Neural progenitor cell (in vitro differentiated cells): ENCODE measurements around the gene ATG13. TPM values are rescaled to one million over a fixed set of nuclear protein-coding genes. Genes with fewer than 3 reads are reported as not detected.

Experiments used
- DNase-seq: peaks from one replicate; pipeline ENCODE4 v3.0.0-alpha.2; 2016; ENCODE audit warnings: low spot score
- H2AFZ ChIP-seq: fragments of 200-600 bp; sonication (generic); replicated peaks from 2 replicates; pipeline ENCODE4 v1.6.1; 2016; ENCODE audit warnings: antibody characterized with exemption
- H3F3A ChIP-seq: fragments of 200-600 bp; sonication (generic); 2 replicates; pipeline ENCODE4 v1.6.1; 2016; ENCODE audit warnings: antibody characterized with exemption, low read depth
- H3K27ac ChIP-seq: fragments of 200-600 bp; sonication (generic); 2 replicates; pipeline ENCODE4 v1.5.1; 2016; ENCODE audit warnings: mild to moderate bottlenecking
- H3K27me3 ChIP-seq: fragments of 200-600 bp; sonication (generic); 2 replicates; pipeline ENCODE4 v1.6.1; 2016; ENCODE audit warnings: mild to moderate bottlenecking, moderate library complexity
- H3K36me3 ChIP-seq: fragments of 200-600 bp; sonication (generic); 2 replicates; pipeline ENCODE4 v1.5.1; 2016
- H3K4me1 ChIP-seq: fragments of 200-600 bp; sonication (generic); 2 replicates; pipeline ENCODE4 v1.6.1; 2016; ENCODE audit warnings: mixed run types
- H3K4me2 ChIP-seq: fragments of 200-600 bp; sonication (generic); 2 replicates; pipeline ENCODE4 v1.6.1; 2016
- H3K4me3 ChIP-seq: fragments of 200-600 bp; sonication (generic); 2 replicates; pipeline ENCODE4 v1.5.1; 2016
- H3K79me2 ChIP-seq: fragments of 200-600 bp; sonication (generic); 2 replicates; pipeline ENCODE4 v1.6.1; 2016; ENCODE audit warnings: low read depth
- H3K9ac ChIP-seq: fragments of 200-600 bp; sonication (generic); 2 replicates; pipeline ENCODE4 v1.6.1; 2016
- H3K9me3 ChIP-seq: fragments of 200-600 bp; sonication (generic); 2 replicates; pipeline ENCODE4 v1.5.1; 2016; ENCODE audit warnings: low read depth
- H4K20me1 ChIP-seq: fragments of 200-600 bp; sonication (generic); 2 replicates; pipeline ENCODE4 v1.6.1; 2016; ENCODE audit warnings: low read depth
- H3K27ac Mint-ChIP-seq: 3 replicates; pipeline ENCODE4 v1.8.0; 2021; ENCODE audit warnings: mixed read lengths
- H3K27me3 Mint-ChIP-seq: 2 replicates; pipeline ENCODE4 v1.8.0; 2022; ENCODE audit warnings: low read depth, mild to moderate bottlenecking, inconsistent platforms, moderate library complexity, mixed read lengths; ENCODE audit not compliant: insufficient read depth
- H3K36me3 Mint-ChIP-seq: 3 replicates; pipeline ENCODE4 v1.8.0; 2021; ENCODE audit warnings: mixed read lengths
- H3K4me1 Mint-ChIP-seq: 3 replicates; pipeline ENCODE4 v1.8.0; 2021; ENCODE audit warnings: mixed read lengths
- H3K4me3 Mint-ChIP-seq: 3 replicates; pipeline ENCODE4 v1.8.0; 2021; ENCODE audit warnings: mild to moderate bottlenecking, moderate library complexity, mixed read lengths
- H3K9me3 Mint-ChIP-seq: 3 replicates; pipeline ENCODE4 v1.8.0; 2020; ENCODE audit warnings: mixed read lengths
- CTCF ChIP-seq: fragments of 200-600 bp; sonication (generic); IDR thresholded peaks from 2 replicates; pipeline ENCODE4 v1.5.1; 2017; ENCODE audit warnings: antibody characterized with exemption, mild to moderate bottlenecking
- EZH2 ChIP-seq: fragments of 200-600 bp; sonication (generic); IDR thresholded peaks from 2 replicates; pipeline ENCODE4 v1.6.1; 2017; ENCODE audit warnings: antibody characterized with exemption, mild to moderate bottlenecking, moderate library complexity
- EZH2phosphoT487 ChIP-seq: fragments of 200-600 bp; sonication (generic); IDR thresholded peaks from 2 replicates; pipeline ENCODE4 v1.6.1; 2017; ENCODE audit warnings: antibody characterized with exemption
- total RNA-seq: library from RNA; depleted of rRNA; stranded (reverse); fragments of >200 nt; gene quantifications from 2 replicates; pipeline ENCODE4 v1.2.3, GENCODE V29; 2015; ENCODE audit warnings: low replicate concordance

ATG13 gene
- total RNA-seq, 1 donor from 2014 or later = 75.4 TPM

- Histone ChIP-seq H3K27ac (no peak overlapping the region), H3K4me2 (no peak overlapping the region), H3K9me3 (no peaks in the 10 kb centered on the region), H3K4me3 (no peak overlapping the region), H3F3A (peaks cover 5% of the 10 kb centered on the region), H3K27me3 (no peaks in the 10 kb centered on the region), H3K9ac (no peak overlapping the region), H3K79me2 (no peaks in the 10 kb centered on the region), H3K36me3 (no peaks in the 10 kb centered on the region), H2AFZ (no peak overlapping the region), H4K20me1 (no peaks in the 10 kb centered on the region), H3K4me1 (no peaks in the 10 kb centered on the region)
- Mint-ChIP-seq H3K9me3 (no peaks in the 10 kb centered on the region), H3K36me3 (peaks cover 4% of the 10 kb centered on the region), H3K4me3 (no peak overlapping the region), H3K27ac (no peak overlapping the region), H3K4me1 (no peaks in the 10 kb centered on the region), H3K27me3 (peaks cover 3% of the 10 kb centered on the region)
- TF ChIP-seq EZH2 (no peak), EZH2phosphoT487 (no peak), CTCF (no peak)
- no peak for DNase-seq
Observed at GRCh38 chr11:46680164-46680760, 62.9 kb downstream of the ATG13 start.

GRCh38 chr11:46680815-46681214 is 63.5 kb downstream of the ATG13 start:
- Mint-ChIP-seq H3K4me1 (no peaks in the 10 kb centered on the region), H3K36me3 (peaks cover 4% of the 10 kb centered on the region), H3K4me3 (no peak overlapping the region), H3K27ac (no peak overlapping the region), H3K9me3 (no peaks in the 10 kb centered on the region), H3K27me3 (peaks cover 3% of the 10 kb centered on the region)
- no peaks in the 10 kb centered on the region for H3K27me3 ChIP-seq
- H3K9me3 ChIP-seq = no peaks in the 10 kb centered on the region
- no peak overlapping the region for H3K4me2 ChIP-seq
- no peak overlapping the region for H3K4me3 ChIP-seq
- no peaks in the 10 kb centered on the region for H4K20me1 ChIP-seq
- no peak for DNase-seq
- no peaks in the 10 kb centered on the region for H3K36me3 ChIP-seq
- no peak overlapping the region for H3K9ac ChIP-seq
- H3K79me2 ChIP-seq = no peaks in the 10 kb centered on the region
- no peaks in the 10 kb centered on the region for H3K4me1 ChIP-seq
- H3K27ac ChIP-seq = no peak overlapping the region
- no peak overlapping the region for H2AFZ ChIP-seq
- no peaks in the 10 kb centered on the region for H3F3A ChIP-seq
- TF ChIP-seq EZH2 (no peak), CTCF (no peak), EZH2phosphoT487 (no peak)

GRCh38 chr11:46681814-46682213 is 64.5 kb downstream of the ATG13 start:
- Mint-ChIP-seq H3K36me3 (peaks cover 6% of the 10 kb centered on the region), H3K27me3 (peaks cover 3% of the 10 kb centered on the region), H3K9me3 (no peaks in the 10 kb centered on the region), H3K4me3 (no peak overlapping the region), H3K4me1 (no peaks in the 10 kb centered on the region), H3K27ac (no peak overlapping the region)
- Histone ChIP-seq H3K9ac (no peak overlapping the region), H3K36me3 (no peaks in the 10 kb centered on the region), H4K20me1 (no peaks in the 10 kb centered on the region), H2AFZ (no peak overlapping the region), H3K79me2 (no peaks in the 10 kb centered on the region), H3K9me3 (no peaks in the 10 kb centered on the region), H3K27ac (no peak overlapping the region), H3K4me1 (no peaks in the 10 kb centered on the region), H3K27me3 (no peaks in the 10 kb centered on the region), H3F3A (no peaks in the 10 kb centered on the region), H3K4me2 (no peak overlapping the region), H3K4me3 (no peak overlapping the region)
- TF ChIP-seq EZH2 (no peak), CTCF (no peak), EZH2phosphoT487 (no peak)
- DNase-seq = no peak
